HG03520 (cell line): ENCODE results near the gene TSHZ3.

Source experiments
- ATAC-seq: cut with Tn5 transposase; IDR thresholded peaks from one replicate; pipeline ENCODE4 v1.9.1; 2021; ENCODE audit warnings: mild to moderate bottlenecking, moderate library complexity; ENCODE audit not compliant: unreplicated experiment

TSHZ3 gene

GRCh38 chr19:31354799-31355664 is 5.8 kb upstream of the TSHZ3 start:
- no peak for ATAC-seq

GRCh38 chr19:31354316-31354715 is 5.1 kb upstream of the TSHZ3 start:
- no peak for ATAC-seq

GRCh38 chr19:31353833-31354232 is 4.6 kb upstream of the TSHZ3 start:
- no peak for ATAC-seq

GRCh38 chr19:31352782-31353651 is 3.8 kb upstream of the TSHZ3 start:
- no peak for ATAC-seq

GRCh38 chr19:31352296-31352781 is 3.1 kb upstream of the TSHZ3 start:
- ATAC-seq: no peak

GRCh38 chr19:31351855-31352195 is 2.6 kb upstream of the TSHZ3 start:
- no peak for ATAC-seq

GRCh38 chr19:31351056-31351854 is 2.0 kb upstream of the TSHZ3 start:
- no peak for ATAC-seq

- ATAC-seq: no peak
Observed at GRCh38 chr19:31350693-31351055, 1.4 kb upstream of the TSHZ3 start.

GRCh38 chr19:31350033-31350692 is 927 bp upstream of the TSHZ3 start:
- ATAC-seq: no peak

GRCh38 chr19:31348481-31349159 is 616 bp downstream of the TSHZ3 start:
- ATAC-seq: no peak

- no peak for ATAC-seq
Observed at GRCh38 chr19:31347828-31348392, 1.3 kb downstream of the TSHZ3 start.

- no peak for ATAC-seq
Observed at GRCh38 chr19:31347354-31347753, 1.9 kb downstream of the TSHZ3 start.

- ATAC-seq: no peak
Observed at GRCh38 chr19:31346184-31347059, 2.8 kb downstream of the TSHZ3 start.

- ATAC-seq: no peak
Observed at GRCh38 chr19:31344403-31344802, 4.8 kb downstream of the TSHZ3 start.

GRCh38 chr19:31342926-31343325 is 6.3 kb downstream of the TSHZ3 start:
- no peak for ATAC-seq

- no peak for ATAC-seq
Observed at GRCh38 chr19:31340042-31341025, 8.9 kb downstream of the TSHZ3 start.

GRCh38 chr19:31339411-31339810 is 9.8 kb downstream of the TSHZ3 start:
- no peak for ATAC-seq
